DLD1 (cell line): ENCODE results near the gene PRR33.

Experiments used
- in situ Hi-C: cut with HindIII; loops from 2 replicates; pipeline ENCODE4 v1.10.0; 2017; ENCODE audit warnings: low sequenced_read_pairs

Gene PRR33

DNA sequence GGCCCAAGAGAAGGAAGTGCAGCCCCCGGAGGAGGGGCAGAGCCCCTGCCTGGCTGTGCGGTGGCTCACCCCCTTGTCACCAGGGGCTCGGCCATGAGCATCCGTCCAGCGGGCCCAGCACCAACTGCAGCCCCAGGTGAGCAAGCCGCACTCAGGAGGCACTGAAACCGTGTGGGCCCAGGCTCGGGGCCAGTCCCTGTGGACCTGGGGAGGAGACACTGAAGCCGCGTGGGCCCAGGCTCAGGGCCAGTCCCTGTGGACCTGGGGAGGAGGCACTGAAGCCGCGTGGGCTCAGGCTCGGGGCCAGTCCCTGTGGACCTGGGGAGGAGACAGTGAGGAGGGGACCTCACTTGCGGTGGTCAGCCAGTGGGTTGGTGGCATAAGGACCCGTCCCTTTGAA, 24.9 kb downstream of the PRR33 start:
- in situ Hi-C loops: no loop called here

DNA sequence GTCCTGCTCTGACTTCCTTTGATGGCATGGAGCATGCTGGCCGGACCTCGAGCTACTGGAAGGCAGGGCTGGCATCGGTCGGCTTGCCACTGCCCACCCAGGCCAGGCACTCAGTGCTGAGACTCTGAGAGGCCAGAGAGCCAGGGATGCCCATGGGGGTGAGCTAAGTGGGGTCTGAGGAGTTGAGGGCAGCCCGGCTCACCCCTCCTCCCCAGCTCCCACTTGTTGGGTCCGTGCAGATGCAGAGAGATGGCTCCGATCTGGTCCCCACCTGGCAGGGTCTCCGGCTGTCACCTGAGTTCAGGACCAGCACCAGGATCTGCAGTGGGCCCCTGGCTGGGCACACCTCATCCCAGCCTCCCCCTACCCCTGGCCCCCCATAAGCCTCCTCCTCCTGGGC, 25.5 kb downstream of the PRR33 start:
- in situ Hi-C loops: no loop called here

DNA sequence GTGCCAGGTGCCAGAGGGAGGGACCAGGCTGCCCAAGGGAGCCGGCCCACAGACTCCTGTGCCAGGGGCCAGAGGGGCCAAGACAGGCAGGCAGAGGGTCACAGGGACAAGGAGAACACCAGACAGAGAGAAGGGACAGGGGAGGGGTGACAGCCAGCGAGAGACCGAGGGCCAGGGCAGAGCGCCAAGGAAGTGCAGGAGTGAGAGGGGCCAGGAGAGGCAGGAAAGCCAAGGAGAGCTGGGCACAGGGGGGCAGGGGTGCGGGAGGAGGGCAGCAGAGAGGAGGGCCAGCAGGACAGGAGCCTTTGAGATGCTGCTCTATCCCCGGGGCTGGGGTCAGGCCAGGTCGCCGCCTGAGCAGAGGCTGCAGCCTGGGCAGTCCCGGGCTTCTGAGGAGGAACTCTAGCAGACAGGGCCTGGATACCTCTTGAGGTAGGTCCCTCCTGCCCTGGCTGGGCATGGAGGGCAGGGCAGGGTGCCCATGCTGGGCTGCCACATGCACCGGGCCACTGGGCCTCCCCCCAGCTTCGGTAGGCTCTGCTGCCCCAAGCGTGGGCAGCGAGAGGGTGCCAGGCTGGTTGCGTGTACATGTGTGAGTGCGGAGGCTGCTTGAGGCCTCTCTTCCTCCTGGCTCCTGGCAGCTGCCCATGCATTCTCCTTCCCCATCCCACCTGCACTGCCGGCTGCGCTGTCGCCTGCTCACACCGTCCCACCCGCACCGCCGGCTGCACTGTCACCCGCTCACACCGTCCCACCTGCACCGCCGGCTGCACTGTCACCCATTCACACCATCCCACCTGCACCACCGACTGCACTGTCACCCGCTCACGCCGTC, 26.6 kb downstream of the PRR33 start:
- in situ Hi-C loops: no loop called here

DNA sequence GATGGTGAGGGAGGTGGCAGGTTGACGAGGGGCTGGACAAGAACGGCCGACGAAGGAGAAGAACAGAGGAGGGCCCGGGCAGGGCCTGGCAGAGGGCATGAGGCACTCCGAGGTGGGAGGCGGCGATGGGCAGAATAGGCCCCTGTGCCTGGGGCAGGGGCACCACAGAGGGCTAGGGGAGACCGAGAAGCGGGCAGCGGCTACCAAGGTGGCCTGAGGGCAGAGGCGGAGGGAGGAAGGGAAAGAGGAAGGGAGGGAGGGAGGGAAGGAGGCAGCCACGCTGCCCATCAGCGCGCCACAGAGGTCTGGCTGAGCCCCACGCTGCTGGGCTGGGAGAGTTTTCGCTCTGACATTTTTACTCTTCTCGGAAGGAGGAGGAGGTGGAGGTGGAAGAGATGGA, 27.5 kb downstream of the PRR33 start:
- in situ Hi-C loops: no loop called here

DNA sequence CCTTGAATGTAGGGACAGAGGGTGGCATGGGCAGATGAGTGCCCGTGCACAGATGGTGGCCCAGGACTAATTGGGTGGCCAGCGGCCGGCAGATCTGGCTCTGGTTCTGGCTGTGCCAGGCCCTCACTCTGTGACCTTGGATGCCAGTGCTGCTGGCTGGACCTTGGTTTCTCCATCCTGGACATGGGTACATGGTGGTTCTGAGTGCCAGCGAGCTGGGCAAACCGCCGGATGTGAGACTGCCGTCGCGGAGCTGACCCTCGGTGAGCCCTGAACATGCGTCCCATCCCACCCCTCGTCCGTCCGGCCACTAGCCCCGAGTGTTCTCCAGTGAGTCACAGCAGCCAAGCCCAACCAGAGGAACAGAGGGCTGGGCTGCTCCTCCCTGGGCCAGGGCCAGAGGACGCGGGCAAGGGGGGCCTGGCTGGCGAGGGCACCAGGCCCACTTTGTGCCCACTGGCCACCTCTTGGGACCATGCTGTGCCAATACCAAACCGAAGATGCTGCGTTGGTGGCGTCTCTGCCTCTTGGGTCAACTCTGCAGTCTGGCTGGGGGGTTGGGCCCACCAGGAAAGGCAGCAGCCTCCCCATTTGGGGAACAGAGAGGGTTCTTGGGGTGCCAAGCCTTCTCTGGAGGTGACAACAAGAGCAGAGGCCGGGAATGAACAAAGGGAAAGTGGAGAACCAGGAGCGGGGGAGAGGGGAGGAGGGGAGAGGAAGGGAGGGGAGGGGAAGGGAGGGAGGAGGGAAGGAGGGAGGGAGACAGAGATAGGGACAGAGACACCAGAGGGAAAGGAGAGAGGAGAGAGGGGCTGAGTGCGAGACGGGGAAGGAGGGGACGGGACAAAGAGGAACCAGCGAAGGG, 28.1 kb downstream of the PRR33 start:
- in situ Hi-C loops: no loop called here

DNA sequence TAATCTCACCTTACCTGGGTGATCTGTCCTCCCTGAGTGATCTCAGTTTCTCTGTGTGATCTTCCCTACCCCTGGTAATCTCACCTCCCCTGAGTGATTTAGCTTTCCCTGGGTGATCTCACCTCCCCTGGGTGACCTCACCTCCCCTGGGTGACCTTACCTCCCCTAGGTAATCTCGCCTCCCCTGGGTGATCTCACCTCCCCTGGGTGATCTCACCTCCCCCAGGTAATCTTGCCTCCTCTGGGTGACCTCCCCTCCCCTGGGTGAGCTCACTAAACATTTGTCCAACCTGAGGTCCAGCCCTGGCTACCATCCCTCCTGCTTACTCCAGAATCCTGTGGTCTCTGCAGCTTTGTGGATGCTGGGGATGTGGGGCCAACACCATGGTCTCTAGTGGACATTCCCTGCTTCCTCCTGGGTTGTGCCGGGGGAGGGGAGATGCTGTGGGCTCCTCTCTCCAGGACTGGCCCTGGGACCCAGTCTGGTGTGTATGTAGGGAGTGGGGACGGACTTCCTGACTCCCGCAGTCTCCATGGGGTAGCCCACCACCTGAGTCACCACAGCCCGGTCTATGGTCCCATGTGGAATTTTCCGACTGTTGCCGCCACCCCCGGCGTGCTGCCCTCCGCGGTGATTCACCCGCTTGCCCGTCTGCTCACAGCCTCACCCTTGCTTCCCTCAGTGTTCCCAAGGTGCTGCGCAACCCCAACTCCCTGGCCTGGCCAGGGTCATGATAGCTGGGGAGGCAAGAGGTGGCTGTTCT, 28.9 kb downstream of the PRR33 start:
- in situ Hi-C loops: no loop called here

DNA sequence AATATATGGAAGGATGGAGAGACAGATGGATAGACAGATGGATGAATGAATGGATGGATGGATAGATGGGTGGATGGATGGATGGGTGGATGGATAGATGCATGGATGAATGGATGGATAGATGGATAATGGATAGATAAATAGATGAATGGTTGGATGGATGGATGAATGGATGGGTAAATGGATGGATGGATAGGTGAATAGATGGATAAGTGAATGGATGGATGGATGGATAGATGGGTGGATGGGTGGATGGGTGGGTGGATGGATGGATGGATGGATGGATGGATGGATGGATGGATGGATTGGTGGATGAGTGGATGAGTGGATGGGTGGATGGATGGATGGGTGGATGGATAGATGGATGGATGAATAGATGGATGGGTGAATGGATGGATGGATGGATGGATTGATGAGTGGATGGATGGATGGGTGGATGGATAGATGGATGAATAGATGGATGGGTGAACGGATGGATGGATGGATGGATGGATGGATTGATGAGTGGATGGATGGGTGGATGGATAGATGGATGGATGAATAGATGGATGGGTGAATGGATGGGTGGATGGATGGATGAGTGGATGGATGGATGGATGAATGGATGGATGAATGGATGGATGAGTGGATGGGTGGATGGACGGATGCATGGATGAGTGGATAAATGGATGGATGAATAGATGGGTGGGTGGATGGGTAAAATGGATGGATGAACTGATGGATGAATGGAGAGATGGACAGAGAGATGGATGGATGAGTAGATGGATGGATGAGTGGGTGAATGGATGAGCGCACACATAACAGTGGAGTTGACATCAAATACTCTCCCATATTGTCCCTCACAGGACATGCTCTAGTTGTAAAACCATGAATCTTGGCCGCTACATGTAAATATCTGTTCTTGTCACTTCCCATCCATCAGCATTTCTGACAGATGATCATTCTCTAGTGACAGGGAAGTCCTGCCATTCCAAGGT, 30.0 kb downstream of the PRR33 start:
- in situ Hi-C loops: no loop called here

DNA sequence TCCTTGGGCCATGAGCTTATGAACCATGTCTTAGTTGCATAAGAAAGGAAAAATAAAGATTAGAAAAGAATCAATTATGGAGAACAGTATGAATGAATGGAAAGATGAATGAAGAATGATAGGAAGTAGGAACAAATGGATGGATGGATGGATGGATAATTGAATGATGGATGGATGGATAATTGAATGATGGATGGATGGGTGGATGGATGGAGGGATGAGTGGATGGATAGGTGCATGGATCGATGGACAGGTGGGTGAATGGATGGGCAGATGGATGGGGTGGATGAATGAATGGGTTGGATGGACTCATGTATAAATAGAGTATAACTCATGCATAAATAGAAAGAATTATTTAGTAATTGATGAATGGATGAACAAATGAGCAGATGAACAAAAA, 31.6 kb downstream of the PRR33 start:
- in situ Hi-C loops: no loop called here

DNA sequence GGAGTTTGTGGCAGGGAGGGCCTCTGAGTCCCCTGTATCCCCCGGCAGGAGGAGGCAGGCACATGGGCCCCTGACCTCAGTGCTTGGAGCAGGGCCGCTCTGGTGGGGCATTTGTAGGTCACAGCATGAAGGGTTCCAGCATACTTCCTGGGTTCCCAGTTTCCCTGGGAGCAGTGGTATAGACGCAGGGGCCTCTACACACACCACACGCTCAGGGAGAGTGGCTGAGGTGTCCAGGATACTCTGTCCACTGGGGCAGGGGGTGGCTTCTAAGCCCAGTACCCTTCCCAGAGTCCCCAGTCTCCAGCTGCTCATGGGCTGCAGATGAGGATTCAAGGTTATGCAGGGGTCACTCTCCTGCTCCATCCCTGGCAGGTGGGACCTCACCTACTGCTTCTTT, 32.7 kb downstream of the PRR33 start:
- in situ Hi-C loops: no loop called here

DNA sequence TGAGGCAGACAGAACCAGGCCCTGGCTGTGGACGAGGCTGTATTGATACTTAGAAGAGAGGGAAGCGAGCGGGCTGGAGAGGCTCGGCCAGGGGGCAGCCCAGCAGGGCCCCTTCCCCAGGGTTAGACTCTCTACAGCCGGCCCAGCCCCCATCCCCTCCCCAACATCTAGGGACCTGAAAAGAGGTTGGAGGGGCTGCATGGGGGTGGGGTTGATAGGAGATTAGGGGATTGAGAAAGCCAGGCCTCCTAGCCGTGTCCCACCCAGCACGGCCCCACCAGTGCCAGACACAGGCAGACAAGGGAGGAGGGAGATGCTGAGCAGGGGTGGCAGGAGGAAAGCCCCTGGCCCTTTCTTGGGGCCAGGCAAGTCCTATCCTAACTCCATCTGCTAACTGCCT, 33.1 kb downstream of the PRR33 start:
- in situ Hi-C loops: no loop called here

DNA sequence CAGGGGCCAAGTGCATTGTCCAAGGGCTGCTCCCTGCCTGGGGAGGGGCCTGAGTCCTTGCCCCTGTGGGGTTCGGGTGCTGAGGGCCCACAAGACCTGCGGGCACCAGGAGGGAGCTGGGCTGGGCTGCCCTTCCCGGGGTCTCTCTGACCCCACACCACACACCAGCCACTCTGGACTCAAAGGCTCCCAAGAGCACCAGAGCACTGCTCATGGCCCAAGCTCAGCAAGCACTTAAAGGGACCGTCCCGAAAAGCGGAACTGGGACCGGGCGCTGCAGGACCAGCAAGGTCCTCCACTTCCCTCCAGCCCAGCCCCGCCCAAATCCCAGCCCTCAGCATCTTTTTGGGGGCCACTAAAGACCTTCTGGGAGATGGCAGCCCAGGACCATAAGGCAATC, 33.5 kb downstream of the PRR33 start:
- in situ Hi-C loops: no loop called here

DNA sequence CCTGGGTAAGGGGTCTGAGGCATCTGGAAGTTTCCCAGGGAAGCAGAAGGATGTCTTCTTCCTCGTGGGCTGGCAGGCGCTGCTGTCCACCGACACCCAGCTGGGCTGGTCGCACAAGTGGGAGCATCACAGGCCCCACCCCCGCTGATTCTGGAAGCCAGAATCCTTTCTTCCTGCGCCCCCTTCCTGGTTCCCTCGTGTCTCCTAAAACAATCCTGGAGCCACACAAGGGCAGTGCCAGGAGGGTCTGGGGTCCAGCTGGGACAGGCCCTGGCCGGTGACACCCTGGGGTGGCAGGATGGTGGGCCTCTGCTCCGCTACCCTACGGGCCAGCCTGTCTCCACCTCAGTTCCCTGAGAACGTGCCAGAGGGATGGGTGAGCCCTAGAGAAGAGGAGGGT, 34.6 kb downstream of the PRR33 start:
- in situ Hi-C loops: no loop called here

DNA sequence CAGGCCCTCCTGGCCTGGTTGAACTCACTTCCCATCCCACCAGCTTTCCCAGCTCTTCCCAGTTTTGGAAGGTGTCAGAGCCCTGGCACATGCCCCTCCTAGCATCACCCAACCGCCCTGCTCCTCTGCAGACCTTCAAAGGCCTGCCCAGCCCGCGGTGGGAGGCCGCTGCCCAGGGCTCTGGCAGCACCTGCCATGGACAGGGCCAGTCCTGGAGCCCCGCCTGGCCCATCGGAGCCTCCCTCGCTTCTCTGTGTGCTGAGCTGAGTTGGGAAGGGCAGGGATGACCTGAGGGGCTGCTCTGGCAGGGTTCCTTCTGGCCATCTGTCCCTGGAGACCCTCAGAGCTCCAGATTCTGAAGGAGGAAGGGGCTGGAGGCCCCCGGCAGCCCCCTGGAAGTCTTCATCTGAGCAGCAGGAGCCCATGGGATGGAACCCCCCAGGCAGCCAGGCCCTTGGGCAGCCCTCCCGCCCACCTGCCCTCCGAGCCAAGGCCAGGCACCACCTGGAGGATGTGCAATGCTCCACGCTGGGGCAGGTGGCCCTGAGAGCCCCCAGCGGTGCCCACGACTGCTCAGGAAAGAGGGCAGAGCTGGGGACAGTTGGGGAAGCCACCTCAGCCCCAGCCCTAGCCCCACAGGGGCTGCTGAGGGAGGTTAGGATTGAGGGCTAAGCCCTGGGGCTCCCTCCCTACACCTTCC, 35.2 kb downstream of the PRR33 start:
- in situ Hi-C loops: no loop called here

DNA sequence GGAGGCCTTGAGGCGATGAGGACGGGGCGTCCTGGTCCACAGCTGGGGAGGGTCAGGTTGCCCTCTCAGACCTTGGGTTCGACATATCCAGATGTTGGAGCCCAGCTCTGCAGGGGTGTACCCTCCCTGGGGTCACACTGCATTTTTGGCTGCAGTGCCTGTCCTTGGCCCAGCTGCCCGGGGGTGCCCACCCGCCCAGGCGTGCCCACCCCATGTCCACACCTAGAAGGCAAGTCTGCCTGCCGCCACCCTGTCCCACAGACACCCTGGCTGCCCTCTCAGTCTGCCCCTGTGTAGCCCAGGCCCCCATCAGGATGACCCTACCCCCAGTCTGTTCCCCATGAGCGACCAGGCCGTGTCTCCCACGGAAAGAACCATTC, 35.8 kb downstream of the PRR33 start:
- in situ Hi-C loops: no loop called here

DNA sequence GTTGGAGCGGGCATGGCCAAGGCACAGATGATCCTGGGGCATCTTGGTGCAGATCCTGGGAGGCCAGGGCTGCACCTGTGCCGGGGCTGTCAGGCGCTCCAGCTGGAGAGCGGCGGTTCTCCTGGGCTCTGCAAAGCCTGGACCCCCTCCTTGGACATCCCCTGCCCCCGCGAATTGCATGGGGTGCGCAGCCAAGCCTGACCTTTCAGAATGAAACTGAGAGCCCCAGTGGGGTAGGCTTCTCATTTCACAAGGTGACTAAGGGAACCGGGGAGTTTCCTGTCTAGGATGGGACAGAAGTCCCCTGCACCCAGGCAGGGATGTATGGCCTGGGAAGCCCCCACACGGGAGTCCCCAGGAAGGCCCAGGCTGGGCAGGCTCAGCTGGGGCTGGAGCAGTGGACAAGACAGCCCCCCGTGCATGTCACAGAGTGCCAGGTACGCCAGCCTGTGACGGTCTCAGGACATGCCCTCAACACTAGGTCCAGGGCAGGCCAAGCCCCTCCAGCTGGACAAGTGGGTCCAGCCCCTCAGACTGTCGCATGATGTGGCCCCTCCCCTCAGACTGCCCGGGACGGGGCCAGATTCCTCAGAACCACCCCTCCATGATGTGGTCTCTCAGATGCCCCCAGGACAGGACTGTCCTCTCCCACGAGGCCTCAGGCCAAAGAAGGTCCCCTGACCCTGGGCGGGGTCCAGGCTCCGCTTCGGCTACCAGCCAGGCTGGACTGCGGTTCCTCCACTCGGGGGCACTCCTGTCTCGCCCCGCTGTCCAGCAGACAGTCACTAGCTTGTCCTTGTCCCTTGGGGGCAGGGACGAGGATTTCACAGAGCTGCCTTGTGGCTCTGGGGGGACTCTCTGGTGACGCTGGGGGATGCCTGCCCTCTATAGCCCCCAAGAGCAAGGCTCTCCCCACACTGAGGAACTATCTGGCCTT, 36.5 kb downstream of the PRR33 start:
- in situ Hi-C loops: no loop called here

DNA sequence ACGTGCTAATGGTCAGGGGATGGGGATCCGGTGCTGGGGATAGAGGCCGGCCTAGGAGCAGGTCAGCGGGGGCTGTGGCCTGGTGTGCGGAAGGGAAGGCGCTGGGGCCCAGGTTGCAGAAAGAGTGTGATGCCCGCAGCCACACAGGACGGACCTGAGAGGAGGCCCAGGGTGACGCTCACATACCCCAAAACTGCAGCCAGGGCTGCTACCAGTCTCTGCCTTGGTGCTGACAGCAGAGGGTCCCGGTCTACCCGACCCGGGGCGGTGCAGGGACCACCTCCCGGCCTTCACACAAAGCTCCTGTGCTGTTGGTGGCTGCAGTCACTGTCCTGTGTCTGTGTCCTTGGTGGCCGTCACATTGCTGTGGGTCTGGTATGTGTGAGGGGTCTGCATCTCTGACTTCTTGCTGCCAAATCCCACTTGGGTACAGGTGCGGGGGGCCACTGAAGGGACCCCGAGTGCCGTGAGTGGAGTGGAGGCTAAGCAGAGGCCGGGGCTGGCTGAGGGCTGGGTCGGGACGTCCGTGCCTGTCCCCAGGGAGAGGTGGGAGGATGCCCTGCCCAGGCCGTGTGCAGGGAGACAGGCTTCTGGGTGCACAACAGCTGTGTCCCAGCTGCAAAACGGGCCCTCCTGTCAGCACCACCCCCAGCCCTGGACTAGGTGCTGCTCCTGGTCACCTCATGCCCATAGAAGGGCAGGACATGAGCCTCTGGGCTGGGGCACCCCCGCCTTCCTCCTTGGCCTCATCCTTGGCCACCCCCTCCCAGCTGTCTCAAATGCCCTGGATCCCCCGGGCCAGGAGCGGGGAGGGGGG, 37.4 kb downstream of the PRR33 start:
- in situ Hi-C loops: no loop called here

DNA sequence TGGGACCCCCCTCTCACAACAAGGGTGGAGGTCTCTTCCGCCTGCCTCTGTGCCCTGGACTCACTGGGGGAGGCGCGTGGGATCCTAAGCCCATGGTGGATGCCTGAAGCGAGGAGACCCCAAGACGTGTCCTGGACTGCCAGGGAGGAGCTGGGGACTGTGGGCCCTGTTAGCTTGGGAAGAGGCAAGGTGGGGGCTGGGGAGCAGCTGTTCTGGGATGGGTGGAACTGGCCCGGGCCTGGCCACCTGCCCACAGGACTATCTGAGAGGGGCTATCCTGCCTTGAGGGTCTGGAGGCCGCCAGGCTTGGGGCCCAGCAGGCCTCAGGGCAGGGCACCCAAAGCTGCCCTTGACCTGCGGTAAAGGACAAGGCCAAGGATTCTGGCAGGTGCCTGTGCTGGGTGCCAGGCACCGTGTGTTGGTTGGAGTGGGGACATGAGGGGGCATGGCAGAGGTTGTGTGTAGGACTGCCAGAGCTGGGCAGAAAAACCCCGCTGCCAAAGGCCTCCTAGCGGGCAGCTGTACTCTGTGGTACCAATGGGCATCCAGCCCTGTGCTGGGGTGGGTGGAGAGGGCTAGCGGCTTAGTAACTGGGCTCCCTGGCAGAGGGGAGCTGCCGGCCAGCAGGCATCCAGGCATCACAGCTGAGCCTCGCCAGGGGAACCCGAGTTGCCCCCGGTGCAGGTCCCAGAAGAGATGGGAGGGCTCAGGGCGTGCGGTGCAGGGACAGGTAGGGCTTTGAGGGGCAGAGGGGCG, 38.1 kb downstream of the PRR33 start:
- in situ Hi-C loops: no loop called here
